Endodermal cell (in vitro differentiated cells): ENCODE data around the gene TMEM150C. TPM values are rescaled to one million over a fixed set of nuclear protein-coding genes. Genes with fewer than 3 reads are reported as not detected.

Experiments used
- DNase-seq: peaks from one replicate; pipeline ENCODE4 v3.0.0-alpha.2; 2017
- H3K27ac ChIP-seq: 2 replicates; pipeline ENCODE4 v1.5.1; 2013; ENCODE audit warnings: mild to moderate bottlenecking, low read depth, low read length, moderate library complexity
- H3K27me3 ChIP-seq: 2 replicates; pipeline ENCODE4 v1.6.1; 2013; ENCODE audit warnings: mild to moderate bottlenecking, low read length, moderate library complexity; ENCODE audit not compliant: insufficient read depth, control insufficient read depth, poor library complexity, severe bottlenecking
- H3K36me3 ChIP-seq: 2 replicates; pipeline ENCODE4 v1.7.0; 2013; ENCODE audit warnings: mild to moderate bottlenecking, low read length, moderate library complexity; ENCODE audit not compliant: control insufficient read depth, insufficient read depth
- H3K4me1 ChIP-seq: one replicate; pipeline ENCODE4 v1.7.0; 2013; ENCODE audit warnings: low read length; ENCODE audit not compliant: control insufficient read depth, insufficient read depth
- H3K4me3 ChIP-seq: 2 replicates; pipeline ENCODE4 v1.5.1; 2013; ENCODE audit warnings: mild to moderate bottlenecking, low read length, moderate library complexity
- H3K9ac ChIP-seq: 2 replicates; pipeline ENCODE4 v1.6.1; 2013; ENCODE audit warnings: mild to moderate bottlenecking, low read length, moderate library complexity; ENCODE audit not compliant: poor library complexity, severe bottlenecking; ENCODE audit errors: extremely low read depth
- H3K9me3 ChIP-seq: 2 replicates; pipeline ENCODE4 v1.6.1; 2013; ENCODE audit warnings: mild to moderate bottlenecking, low read length, moderate library complexity; ENCODE audit not compliant: control insufficient read depth
- H3K27ac Mint-ChIP-seq: 2 replicates; pipeline ENCODE4 v1.8.0; 2020; ENCODE audit warnings: mixed read lengths
- H3K27me3 Mint-ChIP-seq: 2 replicates; pipeline ENCODE4 v1.8.0; 2021; ENCODE audit warnings: mild to moderate bottlenecking, mixed read lengths; ENCODE audit not compliant: insufficient read depth
- H3K36me3 Mint-ChIP-seq: 2 replicates; pipeline ENCODE4 v1.8.0; 2020; ENCODE audit warnings: low read depth, mixed read lengths
- H3K4me1 Mint-ChIP-seq: 2 replicates; pipeline ENCODE4 v1.8.0; 2020; ENCODE audit warnings: mixed read lengths
- H3K4me3 Mint-ChIP-seq: 2 replicates; pipeline ENCODE4 v1.8.0; 2020; ENCODE audit warnings: mild to moderate bottlenecking, moderate library complexity, mixed read lengths
- H3K9me3 Mint-ChIP-seq: 2 replicates; pipeline ENCODE4 v1.8.0; 2020; ENCODE audit warnings: mild to moderate bottlenecking, mixed read lengths
- WGBS, 2 experiments: methylation state at CpG; one replicate each; pipeline versions ENCODE4 v1.1.5 to v1.1.7; 2013; ENCODE audit warnings: missing lambda C conversion rate in 2 of 2, mixed read lengths in 1 of 2; ENCODE audit not compliant: insufficient coverage in 1 of 2, insufficient read length in 1 of 2; 5-methylcytosine and 5-hydroxymethylcytosine counted together
- total RNA-seq, 2 donors: library from RNA; stranded (reverse); fragmentation: NEBNext Ultra II Directional in 1 of 2; extraction: Animal tissue kit (Norgen Biotek cat#: 25700) in 1 of 2; gene quantifications; 2 replicates in 1 of 2; 3 replicates in 1 of 2; pipeline ENCODE4 v1.2.1, GENCODE V29; 2021
- TF ChIP-seq, protein P1 (sequence below): fragments of 200-600 bp; sonication (generic); conservative IDR thresholded peaks from 2 replicates; pipeline ENCODE4 v1.5.0; 2021; ENCODE audit warnings: antibody characterized with exemption, mild to moderate bottlenecking

The TMEM150C gene
- total RNA-seq, 2 donors from 2014 or later = 29.3 to 32.8 TPM

DNA sequence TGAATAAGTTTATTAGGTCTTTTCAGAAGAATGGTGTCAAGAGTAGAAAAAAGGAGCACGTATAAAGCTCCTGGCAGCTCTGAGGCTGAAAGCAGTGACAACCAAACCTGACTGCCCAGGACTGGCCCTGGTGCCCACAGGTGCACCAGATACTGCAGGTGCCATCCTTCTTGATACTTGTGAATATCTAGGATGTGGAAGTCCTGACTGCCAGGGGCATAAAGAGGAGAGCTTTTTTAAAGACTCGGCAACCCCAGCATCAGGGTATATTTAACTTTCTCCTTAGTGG, 60.7 kb downstream of the TMEM150C start:
- H3K27ac Mint-ChIP-seq = no peak overlapping the region
- Histone ChIP-seq H3K27me3 (no peaks in the 10 kb centered on the region), H3K4me3 (no peak overlapping the region), H3K27ac (peak overlapping the region; percentile 52), H3K4me1 (peaks cover 3% of the 10 kb centered on the region), H3K9ac (no peak overlapping the region), H3K9me3 (no peaks in the 10 kb centered on the region), H3K36me3 (peaks cover 77% of the 10 kb centered on the region)
- DNase-seq = peak; percentile 39
- H3K4me3 Mint-ChIP-seq = no peak overlapping the region
- H3K36me3 Mint-ChIP-seq = peaks cover 32% of the 10 kb centered on the region
- H3K9me3 Mint-ChIP-seq = no peaks in the 10 kb centered on the region
- no peaks in the 10 kb centered on the region for H3K27me3 Mint-ChIP-seq
- 67 to 85% methylated on average over 2 of the region's 2 CpGs for WGBS, 2 experiments
- TF ChIP-seq, protein P1, sequence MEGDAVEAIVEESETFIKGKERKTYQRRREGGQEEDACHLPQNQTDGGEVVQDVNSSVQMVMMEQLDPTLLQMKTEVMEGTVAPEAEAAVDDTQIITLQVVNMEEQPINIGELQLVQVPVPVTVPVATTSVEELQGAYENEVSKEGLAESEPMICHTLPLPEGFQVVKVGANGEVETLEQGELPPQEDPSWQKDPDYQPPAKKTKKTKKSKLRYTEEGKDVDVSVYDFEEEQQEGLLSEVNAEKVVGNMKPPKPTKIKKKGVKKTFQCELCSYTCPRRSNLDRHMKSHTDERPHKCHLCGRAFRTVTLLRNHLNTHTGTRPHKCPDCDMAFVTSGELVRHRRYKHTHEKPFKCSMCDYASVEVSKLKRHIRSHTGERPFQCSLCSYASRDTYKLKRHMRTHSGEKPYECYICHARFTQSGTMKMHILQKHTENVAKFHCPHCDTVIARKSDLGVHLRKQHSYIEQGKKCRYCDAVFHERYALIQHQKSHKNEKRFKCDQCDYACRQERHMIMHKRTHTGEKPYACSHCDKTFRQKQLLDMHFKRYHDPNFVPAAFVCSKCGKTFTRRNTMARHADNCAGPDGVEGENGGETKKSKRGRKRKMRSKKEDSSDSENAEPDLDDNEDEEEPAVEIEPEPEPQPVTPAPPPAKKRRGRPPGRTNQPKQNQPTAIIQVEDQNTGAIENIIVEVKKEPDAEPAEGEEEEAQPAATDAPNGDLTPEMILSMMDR = no peak
- H3K4me1 Mint-ChIP-seq = peaks cover 12% of the 10 kb centered on the region

DNA sequence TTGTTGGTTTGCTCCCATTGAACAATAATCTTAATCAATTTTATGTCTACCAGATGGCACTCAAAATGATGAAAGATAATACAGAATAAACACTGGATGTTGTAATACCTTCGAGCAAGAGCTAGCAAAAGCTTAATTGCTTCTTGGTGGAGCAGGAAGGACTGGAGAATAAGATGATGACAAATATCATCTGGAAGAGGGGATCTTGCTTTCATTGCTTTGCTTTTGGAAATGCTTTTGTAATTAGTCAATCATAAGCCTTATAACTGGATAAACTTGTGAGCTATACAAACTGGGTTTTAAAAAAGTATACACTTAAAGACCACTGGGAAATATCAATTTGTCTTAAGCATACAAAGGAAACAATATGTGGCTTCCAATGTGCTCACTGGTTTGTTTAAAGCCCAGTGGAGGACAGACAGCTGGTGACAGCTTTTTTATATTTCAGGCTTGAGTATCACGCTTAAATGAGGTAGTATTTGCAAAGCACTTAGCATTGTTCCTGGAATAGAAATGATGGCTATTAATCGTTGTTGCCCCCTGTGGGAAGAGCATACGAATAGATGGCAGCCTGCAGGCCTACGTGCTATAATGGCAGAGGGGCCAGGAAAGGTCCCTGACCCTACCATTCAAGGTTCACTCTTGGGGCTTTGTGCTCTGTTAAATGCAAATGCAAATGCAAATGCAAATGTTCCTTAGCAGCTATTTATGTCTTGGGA, 61.2 kb downstream of the TMEM150C start:
- no peak overlapping the region for H3K4me3 Mint-ChIP-seq
- H3K9me3 Mint-ChIP-seq = no peaks in the 10 kb centered on the region
- no peak overlapping the region for H3K4me3 ChIP-seq
- no peaks in the 10 kb centered on the region for H3K27me3 ChIP-seq
- H3K4me1 ChIP-seq = peaks cover 3% of the 10 kb centered on the region
- peaks cover 34% of the 10 kb centered on the region for H3K36me3 Mint-ChIP-seq
- H3K27ac Mint-ChIP-seq = no peak overlapping the region
- H3K36me3 ChIP-seq = peaks cover 82% of the 10 kb centered on the region
- no peaks in the 10 kb centered on the region for H3K9me3 ChIP-seq
- H3K27me3 Mint-ChIP-seq = no peaks in the 10 kb centered on the region
- 52 to 65% methylated on average over 5 of the region's 5 CpGs for WGBS, 2 experiments
- peaks cover 12% of the 10 kb centered on the region for H3K4me1 Mint-ChIP-seq
- DNase-seq = peak; percentile 31
- H3K27ac ChIP-seq = peak overlapping the region; percentile 69
- TF ChIP-seq, protein P1 = peak; percentile 13
- H3K9ac ChIP-seq = no peak overlapping the region

DNA sequence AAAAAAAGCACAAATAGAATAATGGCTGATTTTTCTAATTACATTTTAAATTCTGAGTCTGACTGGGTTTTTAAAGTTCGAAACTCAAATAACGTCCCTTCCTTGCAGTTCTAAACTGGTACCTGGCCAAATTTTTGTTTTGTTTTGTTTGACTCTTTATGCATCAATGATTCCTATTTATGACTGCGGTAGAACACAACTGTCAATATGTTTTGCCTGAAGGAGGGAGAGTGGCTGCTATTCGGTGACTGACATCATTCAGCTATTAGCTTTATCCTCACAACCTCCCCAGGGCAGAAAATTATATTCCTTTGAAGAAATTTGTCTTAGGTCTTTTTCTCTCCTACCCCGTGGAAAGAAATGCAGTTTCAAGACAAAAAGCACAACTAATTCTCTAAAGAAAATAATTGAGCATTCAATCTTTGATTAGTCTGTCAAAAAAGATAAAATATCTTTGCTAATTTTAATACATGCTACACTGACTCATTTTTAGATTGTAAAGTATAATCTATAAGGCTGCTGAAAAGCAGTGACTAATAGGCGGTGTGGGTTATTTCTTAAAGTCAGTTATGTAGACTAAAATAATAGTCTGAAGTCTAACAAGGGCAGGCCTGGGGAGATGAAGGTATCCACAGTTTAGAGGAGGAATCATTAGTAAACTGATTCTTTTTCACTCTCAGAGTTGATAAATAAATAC, 61.9 kb downstream of the TMEM150C start:
- Mint-ChIP-seq H3K27me3 (no peaks in the 10 kb centered on the region), H3K9me3 (no peaks in the 10 kb centered on the region), H3K36me3 (peaks cover 40% of the 10 kb centered on the region), H3K4me3 (no peak overlapping the region), H3K27ac (no peak overlapping the region), H3K4me1 (peaks cover 12% of the 10 kb centered on the region)
- no peaks in the 10 kb centered on the region for H3K27me3 ChIP-seq
- H3K9me3 ChIP-seq = no peaks in the 10 kb centered on the region
- no peak overlapping the region for H3K4me3 ChIP-seq
- no peak overlapping the region for H3K9ac ChIP-seq
- TF ChIP-seq, protein P1 = no peak
- H3K36me3 ChIP-seq = peaks cover 86% of the 10 kb centered on the region
- WGBS, 2 experiments = 90 to 96% methylated on average over 3 to 6 of the region's 6 CpGs
- peaks cover 3% of the 10 kb centered on the region for H3K4me1 ChIP-seq
- DNase-seq = peak; percentile 5
- no peak overlapping the region for H3K27ac ChIP-seq
